Fibroblast of lung (primary cell): Measurements from ENCODE around the gene PLCB2. TPM values are rescaled to one million over a fixed set of nuclear protein-coding genes. Genes with fewer than 3 reads are reported as not detected.

Experiments
- DNase-seq, 2 donors: peaks; one replicate each; pipeline versions ENCODE4 v3.0.0 to v3.0.0-alpha.2; 2010; ENCODE audit warnings: low read depth in 2 of 2
- H2AFZ ChIP-seq: 2 replicates; pipeline ENCODE4 v1.5.1; 2012; ENCODE audit warnings: low read length, control low read depth, inconsistent platforms
- H3K27ac ChIP-seq: 2 replicates; pipeline ENCODE4 v1.5.1; 2011; ENCODE audit warnings: low read length, control low read depth; ENCODE audit not compliant: insufficient read depth
- H3K27me3 ChIP-seq: 2 replicates; pipeline ENCODE4 v1.5.1; 2011; ENCODE audit warnings: mild to moderate bottlenecking, low read length; ENCODE audit not compliant: control insufficient read depth, insufficient read depth
- H3K36me3 ChIP-seq: 2 replicates; pipeline ENCODE4 v1.5.1; 2011; ENCODE audit warnings: low read length; ENCODE audit not compliant: control insufficient read depth, insufficient read depth
- H3K4me1 ChIP-seq: 2 replicates; pipeline ENCODE4 v1.5.1; 2011; ENCODE audit warnings: low read length; ENCODE audit not compliant: control insufficient read depth, insufficient read depth; ENCODE audit errors: extremely low read depth
- H3K4me2 ChIP-seq: 2 replicates; pipeline ENCODE4 v1.5.1; 2011; ENCODE audit warnings: low read length, control low read depth; ENCODE audit not compliant: insufficient read depth; ENCODE audit errors: extremely low read depth
- H3K4me3 ChIP-seq, 4 experiments: fragments of 200-600 bp in 1 of 4; sonication (generic) in 1 of 4; replicated peaks in 1 of 4; 2 replicates each; pipeline ENCODE4 v1.5.1; 2011 to 2016; ENCODE audit warnings: low read length in 4 of 4, low read depth in 3 of 4, mild to moderate bottlenecking in 3 of 4, control low read depth in 2 of 4, inconsistent platforms in 1 of 4, mixed read lengths in 1 of 4; ENCODE audit not compliant: insufficient read depth in 1 of 4; ENCODE audit errors: control extremely low read depth in 1 of 4
- H3K79me2 ChIP-seq: 2 replicates; pipeline ENCODE4 v1.5.1; 2012; ENCODE audit warnings: mild to moderate bottlenecking, low read length, inconsistent platforms; ENCODE audit not compliant: control insufficient read depth, insufficient read depth
- H3K9ac ChIP-seq: 2 replicates; pipeline ENCODE4 v1.5.1; 2011; ENCODE audit warnings: mild to moderate bottlenecking, low read length, control low read depth; ENCODE audit not compliant: insufficient read depth
- H3K9me3 ChIP-seq: 2 replicates; pipeline ENCODE4 v1.5.1; 2012; ENCODE audit warnings: low read depth, low read length; ENCODE audit not compliant: control insufficient read depth, insufficient read depth
- H4K20me1 ChIP-seq: 2 replicates; pipeline ENCODE4 v1.5.1; 2011; ENCODE audit warnings: low read length; ENCODE audit not compliant: control insufficient read depth, insufficient read depth; ENCODE audit errors: extremely low read depth
- CTCF ChIP-seq, 2 donors: IDR thresholded peaks in 1 of 2; conservative IDR thresholded peaks in 1 of 2; 1 replicate in 1 of 2; 2 replicates in 1 of 2; pipeline ENCODE4 v1.5.1; 2011 to 2012; ENCODE audit warnings: low read length in 2 of 2, control low read depth in 1 of 2, inconsistent platforms in 1 of 2, low read depth in 1 of 2, mild to moderate bottlenecking in 1 of 2
- EZH2 ChIP-seq: IDR thresholded peaks from 2 replicates; pipeline ENCODE4 v1.5.1; 2012; ENCODE audit warnings: low read length, control low read depth, mild to moderate bottlenecking; ENCODE audit errors: missing control alignments
- polyA plus RNA-seq, 2 donors: library from polyadenylated mRNA; depleted of rRNA in 1 of 2; stranded (reverse) in 1 of 2; unstranded in 1 of 2; fragments of >200 nt; gene quantifications; 2 replicates each; pipeline ENCODE4 v1.2.1, GENCODE V29; 2011 to 2012; ENCODE audit warnings: missing spikeins in 1 of 2
- total RNA-seq: library from RNA; depleted of rRNA; stranded (reverse); fragments of >200 nt; gene quantifications from 2 replicates; pipeline ENCODE4 v1.2.1, GENCODE V29; 2014

PLCB2 gene
- total and polyA plus RNA-seq, 2 donors (not counting 1 experiment from before 2014, with no cell fraction given) = under 0.01 to 0.40 TPM

DNA sequence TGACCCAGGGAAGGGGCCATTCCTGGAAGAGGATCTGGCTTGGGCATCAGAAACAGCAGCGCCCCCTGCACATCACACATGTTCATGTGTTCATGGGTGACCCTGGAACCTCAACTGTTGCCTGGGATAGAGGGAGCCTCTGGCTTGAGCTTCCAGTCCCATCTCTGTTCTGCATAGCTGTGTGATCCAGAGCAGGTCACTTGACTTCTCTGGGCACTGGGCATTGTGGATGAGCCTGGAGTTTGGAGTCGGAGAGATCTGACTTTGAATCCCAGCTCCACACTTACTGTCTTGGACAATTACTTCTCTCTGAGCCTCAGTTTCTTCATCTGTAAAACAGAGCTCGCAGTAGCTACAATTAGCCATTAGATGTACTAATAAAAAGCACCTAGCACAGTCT is 53.3 kb downstream of the PLCB2 start:
- TF ChIP-seq EZH2 = no peak
- no peak for TF ChIP-seq CTCF (conservative IDR thresholded peaks at IDR 0.05 in 1 of 2, IDR thresholded peaks at IDR 0.05 in 1 of 2; ENCODE audit: low read depth in 1 of 2, low read length in 2 of 2)
- no peak overlapping the region for H3K4me3 ChIP-seq
- no peaks in the 10 kb centered on the region for H3K4me1 ChIP-seq
- no peaks in the 10 kb centered on the region for H4K20me1 ChIP-seq
- H2AFZ ChIP-seq = no peak overlapping the region
- no peaks in the 10 kb centered on the region for H3K9me3 ChIP-seq
- H3K27me3 ChIP-seq = peaks cover 40% of the 10 kb centered on the region
- H3K36me3 ChIP-seq = no peaks in the 10 kb centered on the region
- H3K79me2 ChIP-seq = no peaks in the 10 kb centered on the region
- no peak for DNase-seq
- no peak overlapping the region for H3K27ac ChIP-seq
- no peak overlapping the region for H3K9ac ChIP-seq
- H3K4me2 ChIP-seq = no peak overlapping the region

DNA sequence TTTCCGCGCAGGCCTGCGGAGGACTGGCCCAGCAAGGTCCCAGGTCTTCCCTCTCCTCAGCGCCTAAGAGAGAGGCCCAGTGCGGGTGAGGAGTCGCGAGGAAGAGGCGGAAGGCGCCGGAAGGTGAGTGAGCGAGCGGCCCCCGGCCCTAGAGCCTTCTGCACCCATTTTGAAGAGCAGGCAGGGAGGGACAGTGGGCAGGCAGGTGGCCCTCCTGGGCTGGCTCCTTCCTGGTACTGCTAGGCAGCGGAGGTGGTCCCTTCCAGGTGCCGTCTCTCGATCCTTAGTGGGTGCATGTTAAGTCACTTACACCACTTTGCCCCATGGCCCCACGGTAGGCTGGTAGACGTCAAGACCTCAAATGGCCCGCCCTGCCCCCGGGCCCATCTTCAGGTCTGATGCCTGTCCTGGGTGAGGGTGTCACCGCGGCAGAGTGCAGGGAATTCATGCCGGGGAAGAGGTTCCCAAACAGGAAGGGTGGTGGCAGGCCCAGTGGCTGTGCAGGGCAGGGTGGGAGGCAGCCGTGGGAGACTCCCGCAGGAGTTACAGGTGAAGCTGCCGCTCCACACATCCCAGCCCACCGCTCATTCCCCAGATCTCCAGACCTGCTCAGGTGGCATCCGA is 54.5 kb downstream of the PLCB2 start:
- TF ChIP-seq CTCF (conservative IDR thresholded peaks at IDR 0.05 in 1 of 2, IDR thresholded peaks at IDR 0.05 in 1 of 2; ENCODE audit: low read depth in 1 of 2, low read length in 2 of 2) (no peak), EZH2 (peak; percentile 68)
- no peak for DNase-seq
- Histone ChIP-seq H3K27ac (no peak overlapping the region), H2AFZ (no peak overlapping the region), H3K79me2 (no peaks in the 10 kb centered on the region), H3K27me3 (peaks cover 40% of the 10 kb centered on the region), H3K4me3 (peak overlapping the region in 3 of 4 experiments; percentile 33 to 49 (median 43)), H3K9me3 (no peaks in the 10 kb centered on the region), H3K9ac (no peak overlapping the region), H3K36me3 (no peaks in the 10 kb centered on the region), H3K4me2 (peak overlapping the region; percentile 58), H3K4me1 (no peaks in the 10 kb centered on the region), H4K20me1 (no peaks in the 10 kb centered on the region)

GRCh38 chr15:40252438-40253166 is 55.1 kb downstream of the PLCB2 start:
- Histone ChIP-seq H3K4me2 (peak overlapping the region; percentile 58), H3K79me2 (no peaks in the 10 kb centered on the region), H4K20me1 (no peaks in the 10 kb centered on the region), H3K4me3 (peak overlapping the region in 3 of 4 experiments; percentile 33 to 49 (median 43)), H3K27me3 (peaks cover 40% of the 10 kb centered on the region), H2AFZ (no peak overlapping the region), H3K9me3 (no peaks in the 10 kb centered on the region), H3K9ac (no peak overlapping the region), H3K4me1 (no peaks in the 10 kb centered on the region), H3K36me3 (no peaks in the 10 kb centered on the region), H3K27ac (no peak overlapping the region)
- DNase-seq = peak in 1 of 2 donors; percentile 19
- TF ChIP-seq CTCF (conservative IDR thresholded peaks at IDR 0.05 in 1 of 2, IDR thresholded peaks at IDR 0.05 in 1 of 2; ENCODE audit: low read depth in 1 of 2, low read length in 2 of 2) = no peak
- peak; percentile 95 for TF ChIP-seq EZH2
